ENCODE results near the gene AVPR1B.

DNA sequence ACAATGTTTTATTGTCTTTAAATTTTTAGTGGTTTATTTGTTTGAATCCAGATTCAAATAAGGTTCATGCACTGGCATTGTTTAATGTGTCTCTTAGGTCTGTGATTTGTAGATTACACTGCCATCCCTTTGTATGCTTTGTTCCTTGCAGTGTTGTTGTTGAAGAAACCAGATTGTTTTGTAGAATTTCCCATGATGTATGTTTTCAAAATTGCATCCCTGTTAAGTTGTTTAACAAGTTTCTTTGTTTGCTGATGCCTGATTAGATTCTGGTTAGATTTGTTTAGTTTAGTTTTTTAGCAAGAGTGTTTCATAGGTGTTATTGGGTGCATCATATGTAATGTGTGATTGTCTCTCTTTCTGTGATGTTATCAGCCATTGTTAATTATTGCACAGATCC, 5.5 kb upstream of the AVPR1B start:
- TF ChIP-seq, protein P1, sequence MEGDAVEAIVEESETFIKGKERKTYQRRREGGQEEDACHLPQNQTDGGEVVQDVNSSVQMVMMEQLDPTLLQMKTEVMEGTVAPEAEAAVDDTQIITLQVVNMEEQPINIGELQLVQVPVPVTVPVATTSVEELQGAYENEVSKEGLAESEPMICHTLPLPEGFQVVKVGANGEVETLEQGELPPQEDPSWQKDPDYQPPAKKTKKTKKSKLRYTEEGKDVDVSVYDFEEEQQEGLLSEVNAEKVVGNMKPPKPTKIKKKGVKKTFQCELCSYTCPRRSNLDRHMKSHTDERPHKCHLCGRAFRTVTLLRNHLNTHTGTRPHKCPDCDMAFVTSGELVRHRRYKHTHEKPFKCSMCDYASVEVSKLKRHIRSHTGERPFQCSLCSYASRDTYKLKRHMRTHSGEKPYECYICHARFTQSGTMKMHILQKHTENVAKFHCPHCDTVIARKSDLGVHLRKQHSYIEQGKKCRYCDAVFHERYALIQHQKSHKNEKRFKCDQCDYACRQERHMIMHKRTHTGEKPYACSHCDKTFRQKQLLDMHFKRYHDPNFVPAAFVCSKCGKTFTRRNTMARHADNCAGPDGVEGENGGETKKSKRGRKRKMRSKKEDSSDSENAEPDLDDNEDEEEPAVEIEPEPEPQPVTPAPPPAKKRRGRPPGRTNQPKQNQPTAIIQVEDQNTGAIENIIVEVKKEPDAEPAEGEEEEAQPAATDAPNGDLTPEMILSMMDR (IDR thresholded peaks at IDR 0.05), result no peak
- TF ChIP-seq POLR2A (IDR thresholded peaks at IDR 0.05), result no peak
- TF ChIP-seq EP300 (IDR thresholded peaks at IDR 0.05), result no peak
- TF ChIP-seq POLR2AphosphoS5 (IDR thresholded peaks at IDR 0.05), result no peak

Data from stomach (tissue), 4 donors.